HCT116 (cell line): ENCODE results near the gene GDF10. TPM values are rescaled to one million over a fixed set of nuclear protein-coding genes. Genes with fewer than 3 reads are reported as not detected.

Experiments
- ATAC-seq: fragments of 200-7000 bp; cut with Tn5 transposase; 2 replicates; pipeline ENCODE4 v1.9.1; 2020; ENCODE audit warnings: mild to moderate bottlenecking, moderate library complexity
- BruUV-seq: library from RNA; stranded (reverse); fragments of 400-500 nt; replicated peaks from 2 replicates; lab custom pipeline; 2021; lab: Mats Ljungman, UMichigan
- CTCF ChIA-PET: fragments of 300-600 bp; sonication (Branson Sonifier 250); formaldehyde crosslinking; loops from one replicate; lab custom pipeline; 2021; ENCODE audit warnings: antibody characterized with exemption; lab: Charles Lee
- POLR2A ChIA-PET: fragments of 300-600, 350-600 bp; sonication (Branson Sonifier 250); formaldehyde crosslinking; loops from one replicate; lab custom pipeline; 2021; ENCODE audit warnings: antibody characterized with exemption; lab: Charles Lee
- RAD21 ChIA-PET, 2 experiments: fragments of 300-600 bp; sonication (Branson Sonifier 250); formaldehyde crosslinking; loops; one replicate each; lab custom pipeline; 2023; ENCODE audit warnings: low total read pairs in 2 of 2; ENCODE audit not compliant: uncharacterized antibody in 2 of 2, unreplicated experiment in 2 of 2, low non-redundant PET in 1 of 2; lab: Charles Lee
- DNase-seq: peaks from one replicate; pipeline ENCODE4 v3.0.0-alpha.2; 2010; ENCODE audit warnings: low read depth, low spot score
- H2AFZ ChIP-seq: fragments of 200-600 bp; shearing (Covaris generic), sonication (generic); 2 replicates; pipeline ENCODE4 v1.6.1; 2017; ENCODE audit warnings: low read depth, mixed run types, mixed read lengths, antibody characterized with exemption, low read length; ENCODE audit not compliant: poor library complexity, severe bottlenecking
- H3K27ac ChIP-seq: 2 replicates; pipeline ENCODE4 v1.5.1; 2012; ENCODE audit warnings: low read depth, low read length
- H3K27me3 ChIP-seq: fragments of 200-600 bp; sonication (generic); 2 replicates; pipeline ENCODE4 v1.6.1; 2016; ENCODE audit warnings: mixed run types, low read length, mixed read lengths; ENCODE audit not compliant: insufficient read depth
- H3K36me3 ChIP-seq, 2 experiments: fragments of 200-500 bp in 1 of 2; fragments of 200-600 bp in 1 of 2; sonication (Bioruptor generic) in 1 of 2; sonication (generic) in 1 of 2; 2 replicates each; pipeline versions ENCODE4 v1.5.1 to v1.6.1; 2014 to 2016; ENCODE audit warnings: low read length in 2 of 2, inconsistent platforms in 1 of 2, mixed read lengths in 1 of 2, mixed run types in 1 of 2; ENCODE audit not compliant: insufficient read depth in 2 of 2, control insufficient read depth in 1 of 2
- H3K4me1 ChIP-seq, 2 experiments: fragments of 200-600 bp in 1 of 2; sonication (generic) in 1 of 2; 2 replicates each; pipeline versions ENCODE4 v1.5.1 to v1.6.1; 2012 to 2017; ENCODE audit warnings: low read length in 2 of 2, inconsistent platforms in 1 of 2, mild to moderate bottlenecking in 1 of 2, mixed read lengths in 1 of 2, mixed run types in 1 of 2, moderate library complexity in 1 of 2; ENCODE audit not compliant: insufficient read depth in 2 of 2, control insufficient read depth in 1 of 2
- H3K4me2 ChIP-seq: fragments of 200-600 bp; sonication (generic); 2 replicates; pipeline ENCODE4 v1.6.1; 2017; ENCODE audit warnings: mixed run types, low read length, mixed read lengths
- H3K4me3 ChIP-seq, 2 experiments: fragments of 200-600 bp in 1 of 2; sonication (generic) in 1 of 2; replicated peaks in 1 of 2; 2 replicates each; pipeline ENCODE4 v1.5.1; 2011 to 2016; ENCODE audit warnings: low read length in 2 of 2, control low read depth in 1 of 2, low read depth in 1 of 2, mild to moderate bottlenecking in 1 of 2, mixed read lengths in 1 of 2, mixed run types in 1 of 2
- H3K79me2 ChIP-seq: fragments of 200-600 bp; sonication (generic); 2 replicates; pipeline ENCODE4 v1.6.1; 2017; ENCODE audit warnings: mild to moderate bottlenecking, mixed run types, low read length, moderate library complexity, mixed read lengths; ENCODE audit not compliant: insufficient read depth
- H3K9ac ChIP-seq: fragments of 200-600 bp; sonication (generic); 2 replicates; pipeline ENCODE4 v1.6.1; 2016; ENCODE audit warnings: low read length, mixed read lengths
- H3K9me2 ChIP-seq: fragments of 200-600 bp; sonication (generic), shearing (Covaris generic); 2 replicates; pipeline ENCODE4 v1.6.1; 2017; ENCODE audit warnings: mixed run types, mild to moderate bottlenecking, moderate library complexity; ENCODE audit not compliant: insufficient read depth
- H3K9me3 ChIP-seq, 2 experiments: fragments of 200-500 bp in 1 of 2; fragments of 200-600 bp in 1 of 2; sonication (Bioruptor generic) in 1 of 2; sonication (generic) in 1 of 2; 2 replicates each; pipeline ENCODE4 v1.6.1; 2014 to 2017; ENCODE audit warnings: low read length in 2 of 2, mixed read lengths in 2 of 2, inconsistent platforms in 1 of 2, low read depth in 1 of 2, mild to moderate bottlenecking in 1 of 2, mixed run types in 1 of 2, moderate library complexity in 1 of 2; ENCODE audit not compliant: control insufficient read depth in 1 of 2, insufficient read depth in 1 of 2
- H4K20me1 ChIP-seq: fragments of 200-600 bp; sonication (generic), shearing (Covaris generic); 2 replicates; pipeline ENCODE4 v1.6.1; 2017; ENCODE audit warnings: mixed run types, mild to moderate bottlenecking, moderate library complexity; ENCODE audit not compliant: insufficient read depth
- ATF3 ChIP-seq: IDR thresholded peaks from 2 replicates; pipeline ENCODE4 v1.6.1; 2012
- EGR1 ChIP-seq: IDR thresholded peaks from 2 replicates; pipeline ENCODE4 v1.6.1; 2012; ENCODE audit warnings: low read depth
- ELF1 ChIP-seq: IDR thresholded peaks from 2 replicates; pipeline ENCODE4 v1.6.1; 2012; ENCODE audit warnings: low read depth, borderline replicate concordance
- JUND ChIP-seq: IDR thresholded peaks from 2 replicates; pipeline ENCODE4 v1.6.1; 2012
- SIN3A ChIP-seq: IDR thresholded peaks from 2 replicates; pipeline ENCODE4 v1.6.1; 2012; ENCODE audit warnings: low read depth
- TCF7L2 ChIP-seq: IDR thresholded peaks from 2 replicates; pipeline ENCODE4 v1.7.0; 2011; ENCODE audit warnings: borderline replicate concordance, inconsistent platforms; ENCODE audit not compliant: insufficient read depth, insufficient read length; ENCODE audit errors: extremely low read depth
- ZFX ChIP-seq: fragments of 450-650 bp; IDR thresholded peaks from 2 replicates; pipeline ENCODE4 v1.6.1; 2017
- ZNF274 ChIP-seq: fragments of 200-500 bp; sonication (Bioruptor generic); IDR thresholded peaks from 2 replicates; pipeline ENCODE4 v1.6.1; 2014; ENCODE audit warnings: mild to moderate bottlenecking, low read depth, low read length, inconsistent platforms
- intact Hi-C: fragments of 100-400 bp; cut with micrococcal nuclease; formaldehyde crosslinking; loops from 2 replicates; pipeline ENCODE4 v1.10.0; 2022
- total RNA-seq: library from RNA; stranded (reverse); gene quantifications from one replicate; pipeline ENCODE4 v1.2.1, GENCODE V29; 2021; ENCODE audit not compliant: unreplicated experiment
- TF ChIP-seq, protein P1 (sequence below): IDR thresholded peaks from 2 replicates; pipeline ENCODE4 v1.6.1; 2012
- TF ChIP-seq, protein P2 (sequence below): IDR thresholded peaks from 2 replicates; pipeline ENCODE4 v1.6.1; 2012; ENCODE audit warnings: low read depth

The GDF10 gene
- total RNA-seq, 1 experiment from 2014 or later, result not detected

GRCh38 chr10:47266602-47267001 is 33.4 kb upstream of the GDF10 start (continued):
- TF ChIP-seq, protein P1, sequence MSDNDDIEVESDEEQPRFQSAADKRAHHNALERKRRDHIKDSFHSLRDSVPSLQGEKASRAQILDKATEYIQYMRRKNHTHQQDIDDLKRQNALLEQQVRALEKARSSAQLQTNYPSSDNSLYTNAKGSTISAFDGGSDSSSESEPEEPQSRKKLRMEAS, result no peak
- TF ChIP-seq ZFX, result no peak
- no peak for TF ChIP-seq EGR1
- TF ChIP-seq ZNF274, result no peak

DNA sequence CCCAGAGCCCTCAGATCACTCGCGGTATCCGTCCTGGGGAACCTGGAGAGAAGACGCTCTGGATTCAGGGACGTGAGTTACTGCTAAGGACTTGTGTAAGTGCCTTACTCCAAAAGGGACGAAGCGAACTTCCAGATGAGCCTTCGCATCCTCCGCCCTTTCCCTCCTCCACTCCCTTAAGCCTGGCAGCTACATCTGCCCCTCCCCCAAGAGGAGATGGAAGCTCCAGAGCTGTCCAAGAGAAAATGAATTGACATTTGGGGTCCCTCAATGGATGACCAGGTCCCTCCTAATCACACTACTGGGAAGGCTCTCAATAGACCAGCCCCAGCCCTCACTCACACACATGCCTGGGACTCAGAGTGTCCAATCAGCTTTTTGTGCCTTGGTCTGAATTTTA is 31.3 kb upstream of the GDF10 start:
- ChIA-PET POLR2A (no interaction called here), RAD21 (interaction anchor here in 1 of 2 experiments (1.0 kb wide), 1 partner anchor 244 kb away, joined by 3 read pairs; no protein-coding TSS in a partner anchor), CTCF (interaction anchor here (2.0 kb wide), 1 partner anchor 221 kb away, joined by 6 read pairs; no protein-coding TSS in a partner anchor)
- Histone ChIP-seq H3K27me3 (no peaks in the 10 kb centered on the region), H3K4me2 (no peak overlapping the region), H3K9me2 (no peaks in the 10 kb centered on the region), H3K79me2 (no peaks in the 10 kb centered on the region), H4K20me1 (no peaks in the 10 kb centered on the region), H3K9me3 (no peaks in the 10 kb centered on the region; a peak in 1 of 4 replicates), H2AFZ (no peak overlapping the region), H3K4me3 (no peak overlapping the region), H3K4me1 (peaks cover 0 to 8% of the 10 kb centered on the region in 2 experiments; a peak in 1 of 4 replicates), H3K27ac (no peak overlapping the region), H3K36me3 (no peaks in the 10 kb centered on the region), H3K9ac (no peak overlapping the region)
- intact Hi-C loops, result no loop called here
- DNase-seq, result no peak
- no TSS peak for BruUV-seq
- no peak for ATAC-seq
- TF ChIP-seq ATF3, result no peak
- no peak for TF ChIP-seq EGR1
- no peak for TF ChIP-seq ZFX
- no peak for TF ChIP-seq ELF1
- TF ChIP-seq, protein P1, result no peak
- TF ChIP-seq JUND, result no peak
- TF ChIP-seq, protein P2, sequence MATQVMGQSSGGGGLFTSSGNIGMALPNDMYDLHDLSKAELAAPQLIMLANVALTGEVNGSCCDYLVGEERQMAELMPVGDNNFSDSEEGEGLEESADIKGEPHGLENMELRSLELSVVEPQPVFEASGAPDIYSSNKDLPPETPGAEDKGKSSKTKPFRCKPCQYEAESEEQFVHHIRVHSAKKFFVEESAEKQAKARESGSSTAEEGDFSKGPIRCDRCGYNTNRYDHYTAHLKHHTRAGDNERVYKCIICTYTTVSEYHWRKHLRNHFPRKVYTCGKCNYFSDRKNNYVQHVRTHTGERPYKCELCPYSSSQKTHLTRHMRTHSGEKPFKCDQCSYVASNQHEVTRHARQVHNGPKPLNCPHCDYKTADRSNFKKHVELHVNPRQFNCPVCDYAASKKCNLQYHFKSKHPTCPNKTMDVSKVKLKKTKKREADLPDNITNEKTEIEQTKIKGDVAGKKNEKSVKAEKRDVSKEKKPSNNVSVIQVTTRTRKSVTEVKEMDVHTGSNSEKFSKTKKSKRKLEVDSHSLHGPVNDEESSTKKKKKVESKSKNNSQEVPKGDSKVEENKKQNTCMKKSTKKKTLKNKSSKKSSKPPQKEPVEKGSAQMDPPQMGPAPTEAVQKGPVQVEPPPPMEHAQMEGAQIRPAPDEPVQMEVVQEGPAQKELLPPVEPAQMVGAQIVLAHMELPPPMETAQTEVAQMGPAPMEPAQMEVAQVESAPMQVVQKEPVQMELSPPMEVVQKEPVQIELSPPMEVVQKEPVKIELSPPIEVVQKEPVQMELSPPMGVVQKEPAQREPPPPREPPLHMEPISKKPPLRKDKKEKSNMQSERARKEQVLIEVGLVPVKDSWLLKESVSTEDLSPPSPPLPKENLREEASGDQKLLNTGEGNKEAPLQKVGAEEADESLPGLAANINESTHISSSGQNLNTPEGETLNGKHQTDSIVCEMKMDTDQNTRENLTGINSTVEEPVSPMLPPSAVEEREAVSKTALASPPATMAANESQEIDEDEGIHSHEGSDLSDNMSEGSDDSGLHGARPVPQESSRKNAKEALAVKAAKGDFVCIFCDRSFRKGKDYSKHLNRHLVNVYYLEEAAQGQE, result no peak
- no peak for TF ChIP-seq TCF7L2
- TF ChIP-seq SIN3A, result no peak
